Measurements from ENCODE around the gene FYCO1. TPM values are rescaled to one million over a fixed set of nuclear protein-coding genes. Genes with fewer than 3 reads are reported as not detected.

Gene FYCO1
- total and polyA plus RNA-seq, 10 of the 15 experiments (the other 5 are each of a cell fraction or from before 2014, with no cell fraction given): 1.5 to 8.4 (median 6.5) TPM

DNA sequence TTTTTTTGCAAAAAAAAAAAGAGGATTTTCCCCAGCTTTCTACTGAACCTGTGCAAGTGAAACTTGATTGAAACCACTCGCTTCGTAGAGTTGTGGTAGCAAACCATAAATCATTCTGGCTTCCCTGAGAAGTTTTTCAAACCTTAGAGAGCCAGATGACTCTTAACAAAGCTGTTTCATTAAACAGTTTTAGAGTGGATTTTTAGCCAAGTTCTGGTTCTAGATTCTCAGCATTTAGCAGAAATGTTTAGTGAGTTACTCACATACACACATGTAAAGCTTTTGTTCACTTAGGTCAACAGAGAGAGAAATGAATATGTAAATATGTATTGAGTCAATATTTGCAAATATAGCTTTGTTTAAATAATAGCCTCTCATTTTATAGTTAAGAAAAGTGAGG, 127.4 kb downstream of the FYCO1 start (continued):
- TF ChIP-seq, protein P1, sequence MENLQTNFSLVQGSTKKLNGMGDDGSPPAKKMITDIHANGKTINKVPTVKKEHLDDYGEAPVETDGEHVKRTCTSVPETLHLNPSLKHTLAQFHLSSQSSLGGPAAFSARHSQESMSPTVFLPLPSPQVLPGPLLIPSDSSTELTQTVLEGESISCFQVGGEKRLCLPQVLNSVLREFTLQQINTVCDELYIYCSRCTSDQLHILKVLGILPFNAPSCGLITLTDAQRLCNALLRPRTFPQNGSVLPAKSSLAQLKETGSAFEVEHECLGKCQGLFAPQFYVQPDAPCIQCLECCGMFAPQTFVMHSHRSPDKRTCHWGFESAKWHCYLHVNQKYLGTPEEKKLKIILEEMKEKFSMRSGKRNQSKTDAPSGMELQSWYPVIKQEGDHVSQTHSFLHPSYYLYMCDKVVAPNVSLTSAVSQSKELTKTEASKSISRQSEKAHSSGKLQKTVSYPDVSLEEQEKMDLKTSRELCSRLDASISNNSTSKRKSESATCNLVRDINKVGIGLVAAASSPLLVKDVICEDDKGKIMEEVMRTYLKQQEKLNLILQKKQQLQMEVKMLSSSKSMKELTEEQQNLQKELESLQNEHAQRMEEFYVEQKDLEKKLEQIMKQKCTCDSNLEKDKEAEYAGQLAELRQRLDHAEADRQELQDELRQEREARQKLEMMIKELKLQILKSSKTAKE (IDR thresholded peaks at IDR 0.05; ENCODE audit: low read depth, poor library complexity, severe bottlenecking): no peak
- TF ChIP-seq TBL1XR1 (IDR thresholded peaks at IDR 0.05; ENCODE audit: low read depth, low read length): no peak
- TF ChIP-seq BCL3 (IDR thresholded peaks at IDR 0.05; ENCODE audit: borderline replicate concordance, insufficient read depth, low read depth, low read length, poor library complexity, severe bottlenecking): peak; percentile 67
- TF ChIP-seq CREB1 (IDR thresholded peaks at IDR 0.05; ENCODE audit: low read depth): 0 out of 2 replicates have a peak, but pooled peaks have one; percentile 6
- TF ChIP-seq ZNF384 (IDR thresholded peaks at IDR 0.05; ENCODE audit: borderline replicate concordance, low read depth, low read length): peak; percentile 45; the same call in 1 of the 2 replicates
- TF ChIP-seq, protein P2, sequence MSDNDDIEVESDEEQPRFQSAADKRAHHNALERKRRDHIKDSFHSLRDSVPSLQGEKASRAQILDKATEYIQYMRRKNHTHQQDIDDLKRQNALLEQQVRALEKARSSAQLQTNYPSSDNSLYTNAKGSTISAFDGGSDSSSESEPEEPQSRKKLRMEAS (IDR thresholded peaks at IDR 0.05; ENCODE audit: low read depth, low read length): no peak
- peak; percentile 56; the same call in 1 of the 2 replicates for TF ChIP-seq TCF12 (IDR thresholded peaks at IDR 0.05; ENCODE audit: low read depth, low read length)
- TF ChIP-seq ZNF24 (IDR thresholded peaks at IDR 0.05): 0 out of 2 replicates have a peak, but pooled peaks have one; percentile 18
- TF ChIP-seq MTA2 (IDR thresholded peaks at IDR 0.05; ENCODE audit: low read depth): no peak
- peak; percentile 27; the same call in 1 of the 2 replicates for TF ChIP-seq PAX5 (IDR thresholded peaks at IDR 0.05; ENCODE audit: borderline replicate concordance, low read depth, low read length)
- TF ChIP-seq HDAC6 (IDR thresholded peaks at IDR 0.05; ENCODE audit: unreplicated experiment): no peak
- no peak for TF ChIP-seq SPI1 (IDR thresholded peaks at IDR 0.05; ENCODE audit: borderline replicate concordance, insufficient read depth, low read depth, low read length)

Small RNA genes within 50 kb of the gene (small RNA-seq; reads per million reads assigned to genes)
- not detected for gene RF00019

Other genes starting within 250 kb of the FYCO1 start
- gene SLC6A20, start 199.3 kb downstream of the FYCO1 start, total RNA-seq (2014; rRNA removed): 1.1 TPM in 2 replicates
- 0.89 and 1.4 TPM in 2 replicates for gene SLC6A20, start 199.3 kb downstream of the FYCO1 start, total RNA-seq (2014; rRNA removed; fragmentation: Illumina TruSeq; extraction: Trizol)
- 1.5 and 3.5 TPM in 2 replicates for gene SLC6A20, start 199.3 kb downstream of the FYCO1 start, total RNA-seq (2021)
- gene SLC6A20, start 199.3 kb downstream of the FYCO1 start, polyA plus RNA-seq (2011; rRNA removed): 2.6 and 4.1 TPM in 2 replicates
- gene SLC6A20, start 199.3 kb downstream of the FYCO1 start, polyA plus RNA-seq (2014; fragmentation: Illumina TruSeq; extraction: Trizol): 0.89 and 1.3 TPM in 2 replicates
- gene SLC6A20, start 199.3 kb downstream of the FYCO1 start, polyA plus RNA-seq (2014; fragmentation: Nextera tagmentation; extraction: Ambion mirVana): under 1 TPM; 0.45 to 0.66 TPM
- gene SLC6A20, start 199.3 kb downstream of the FYCO1 start, polyA plus RNA-seq (2014; rRNA removed): 1.8 and 2.7 TPM in 2 replicates
- gene SLC6A20, start 199.3 kb downstream of the FYCO1 start, polyA plus RNA-seq (2016; fragmentation: Nextera tagmentation; extraction: Ambion mirVana): 1 to 10 TPM in 1 of 2 experiments, under 1 TPM in 1; 0.31 to 1.1 TPM
- gene LZTFL1, start 153.7 kb downstream of the FYCO1 start, total RNA-seq (2014; rRNA removed): 10.3 and 15.3 TPM in 2 replicates
- 16.5 and 16.9 TPM in 2 replicates for gene LZTFL1, start 153.7 kb downstream of the FYCO1 start, total RNA-seq (2014; rRNA removed; fragmentation: Illumina TruSeq; extraction: Trizol)
- 11.3 and 13.0 TPM in 2 replicates for gene LZTFL1, start 153.7 kb downstream of the FYCO1 start, total RNA-seq (2021)
- gene LZTFL1, start 153.7 kb downstream of the FYCO1 start, polyA plus RNA-seq (2011; rRNA removed): 74.1 and 78.7 TPM in 2 replicates
- gene LZTFL1, start 153.7 kb downstream of the FYCO1 start, polyA plus RNA-seq (2014; fragmentation: Illumina TruSeq; extraction: Trizol): 21.0 and 23.7 TPM in 2 replicates
- gene LZTFL1, start 153.7 kb downstream of the FYCO1 start, polyA plus RNA-seq (2014; fragmentation: Nextera tagmentation; extraction: Ambion mirVana): 10 to 100 TPM in 1 of 2 experiments, 1 to 10 TPM in 1; 10.0 to 10.8 TPM
- 14.3 and 17.4 TPM in 2 replicates for gene LZTFL1, start 153.7 kb downstream of the FYCO1 start, polyA plus RNA-seq (2014; rRNA removed)
- gene LZTFL1, start 153.7 kb downstream of the FYCO1 start, polyA plus RNA-seq (2016; fragmentation: Nextera tagmentation; extraction: Ambion mirVana): 10 to 100 TPM in 1 of 2 experiments, 1 to 10 TPM in 1; 9.8 to 10.8 TPM
- 2.6 and 2.9 TPM in 2 replicates for gene CCR9, start 109.3 kb downstream of the FYCO1 start, total RNA-seq (2014; rRNA removed)
- gene CCR9, start 109.3 kb downstream of the FYCO1 start, total RNA-seq (2014; rRNA removed; fragmentation: Illumina TruSeq; extraction: Trizol): 2.3 TPM in 2 replicates
- 1.8 and 2.3 TPM in 2 replicates for gene CCR9, start 109.3 kb downstream of the FYCO1 start, total RNA-seq (2021)
- gene CCR9, start 109.3 kb downstream of the FYCO1 start, polyA plus RNA-seq (2011; rRNA removed): 0.05 and 0.09 TPM in 2 replicates
- gene CCR9, start 109.3 kb downstream of the FYCO1 start, polyA plus RNA-seq (2014; fragmentation: Illumina TruSeq; extraction: Trizol): 3.0 and 3.6 TPM in 2 replicates
- 1 to 10 TPM; 3.1 to 3.9 TPM for gene CCR9, start 109.3 kb downstream of the FYCO1 start, polyA plus RNA-seq (2014; fragmentation: Nextera tagmentation; extraction: Ambion mirVana)
- gene CCR9, start 109.3 kb downstream of the FYCO1 start, polyA plus RNA-seq (2014; rRNA removed): 1.5 and 2.4 TPM in 2 replicates
- gene CCR9, start 109.3 kb downstream of the FYCO1 start, polyA plus RNA-seq (2016; fragmentation: Nextera tagmentation; extraction: Ambion mirVana): under 1 TPM; 0.52 to 0.77 TPM
- not detected in 2 replicates for gene CXCR6, start 52.4 kb downstream of the FYCO1 start, total RNA-seq (2014; rRNA removed)
- not detected in 2 replicates for gene CXCR6, start 52.4 kb downstream of the FYCO1 start, total RNA-seq (2014; rRNA removed; fragmentation: Illumina TruSeq; extraction: Trizol)
- gene CXCR6, start 52.4 kb downstream of the FYCO1 start, total RNA-seq (2021): not detected in 2 replicates
- 0.12 TPM in 1 of 2 replicates, not detected in the other for gene CXCR6, start 52.4 kb downstream of the FYCO1 start, polyA plus RNA-seq (2011; rRNA removed)
- not detected in 2 replicates for gene CXCR6, start 52.4 kb downstream of the FYCO1 start, polyA plus RNA-seq (2014; fragmentation: Illumina TruSeq; extraction: Trizol)
- gene CXCR6, start 52.4 kb downstream of the FYCO1 start, polyA plus RNA-seq (2014; fragmentation: Nextera tagmentation; extraction: Ambion mirVana): under 1 TPM; 0.04 to 0.13 TPM
- 0.12 TPM in 1 of 2 replicates, not detected in the other for gene CXCR6, start 52.4 kb downstream of the FYCO1 start, polyA plus RNA-seq (2014; rRNA removed)
- gene CXCR6, start 52.4 kb downstream of the FYCO1 start, polyA plus RNA-seq (2016; fragmentation: Nextera tagmentation; extraction: Ambion mirVana): under 1 TPM in 1 of 2 experiments, not detected in 1; 0.20 TPM
- 0.05 and 0.17 TPM in 2 replicates for gene XCR1, start 31.7 kb upstream of the FYCO1 start, total RNA-seq (2014; rRNA removed)
- 0.09 TPM in 2 replicates for gene XCR1, start 31.7 kb upstream of the FYCO1 start, total RNA-seq (2014; rRNA removed; fragmentation: Illumina TruSeq; extraction: Trizol)
- gene XCR1, start 31.7 kb upstream of the FYCO1 start, total RNA-seq (2021): 0.13 and 0.26 TPM in 2 replicates
- 0.03 TPM in 2 replicates for gene XCR1, start 31.7 kb upstream of the FYCO1 start, polyA plus RNA-seq (2011; rRNA removed)
- 0.24 and 0.38 TPM in 2 replicates for gene XCR1, start 31.7 kb upstream of the FYCO1 start, polyA plus RNA-seq (2014; fragmentation: Illumina TruSeq; extraction: Trizol)
- under 1 TPM; 0.02 to 0.05 TPM for gene XCR1, start 31.7 kb upstream of the FYCO1 start, polyA plus RNA-seq (2014; fragmentation: Nextera tagmentation; extraction: Ambion mirVana)
- 0.16 and 0.29 TPM in 2 replicates for gene XCR1, start 31.7 kb upstream of the FYCO1 start, polyA plus RNA-seq (2014; rRNA removed)
- not detected for gene XCR1, start 31.7 kb upstream of the FYCO1 start, polyA plus RNA-seq (2016; fragmentation: Nextera tagmentation; extraction: Ambion mirVana)
- 8.3 and 10.1 TPM in 2 replicates for gene CCR1, start 212.5 kb upstream of the FYCO1 start, total RNA-seq (2014; rRNA removed)
- gene CCR1, start 212.5 kb upstream of the FYCO1 start, total RNA-seq (2014; rRNA removed; fragmentation: Illumina TruSeq; extraction: Trizol): 9.6 TPM in 2 replicates
- gene CCR1, start 212.5 kb upstream of the FYCO1 start, total RNA-seq (2021): 6.4 and 7.3 TPM in 2 replicates
- 8.8 and 9.5 TPM in 2 replicates for gene CCR1, start 212.5 kb upstream of the FYCO1 start, polyA plus RNA-seq (2011; rRNA removed)
- 11.0 and 13.2 TPM in 2 replicates for gene CCR1, start 212.5 kb upstream of the FYCO1 start, polyA plus RNA-seq (2014; fragmentation: Illumina TruSeq; extraction: Trizol)
- 1 to 10 TPM; 3.4 to 3.7 TPM for gene CCR1, start 212.5 kb upstream of the FYCO1 start, polyA plus RNA-seq (2014; fragmentation: Nextera tagmentation; extraction: Ambion mirVana)
- gene CCR1, start 212.5 kb upstream of the FYCO1 start, polyA plus RNA-seq (2014; rRNA removed): 6.4 and 8.2 TPM in 2 replicates
- gene CCR1, start 212.5 kb upstream of the FYCO1 start, polyA plus RNA-seq (2016; fragmentation: Nextera tagmentation; extraction: Ambion mirVana): 1 to 10 TPM; 2.3 to 3.6 TPM
- 0.23 and 0.65 TPM in 2 replicates for gene CCR3, start 246.6 kb upstream of the FYCO1 start, total RNA-seq (2014; rRNA removed)
- 0.27 and 0.60 TPM in 2 replicates for gene CCR3, start 246.6 kb upstream of the FYCO1 start, total RNA-seq (2014; rRNA removed; fragmentation: Illumina TruSeq; extraction: Trizol)
- gene CCR3, start 246.6 kb upstream of the FYCO1 start, total RNA-seq (2021): 0.41 and 0.66 TPM in 2 replicates
- gene CCR3, start 246.6 kb upstream of the FYCO1 start, polyA plus RNA-seq (2011; rRNA removed): not detected in 2 replicates
- 0.65 and 0.78 TPM in 2 replicates for gene CCR3, start 246.6 kb upstream of the FYCO1 start, polyA plus RNA-seq (2014; fragmentation: Illumina TruSeq; extraction: Trizol)
- gene CCR3, start 246.6 kb upstream of the FYCO1 start, polyA plus RNA-seq (2014; fragmentation: Nextera tagmentation; extraction: Ambion mirVana): under 1 TPM; 0.53 TPM
- gene CCR3, start 246.6 kb upstream of the FYCO1 start, polyA plus RNA-seq (2014; rRNA removed): 0.58 TPM in 2 replicates
- under 1 TPM; 0.13 to 0.20 TPM for gene CCR3, start 246.6 kb upstream of the FYCO1 start, polyA plus RNA-seq (2016; fragmentation: Nextera tagmentation; extraction: Ambion mirVana)

Measured in GM12878 (cell line).